HEK293 (cell line): ENCODE data around the gene KIAA1671.

Source experiments
- CTCF ChIA-PET: fragments of 350-600 bp; formaldehyde crosslinking; extraction: SDS; loops from one replicate; lab custom pipeline; 2021; ENCODE audit warnings: antibody characterized with exemption; lab: Yijun Ruan, JAX
- POLR2A ChIA-PET: fragments of 300-600 bp; formaldehyde crosslinking; extraction: SDS; loops from one replicate; lab custom pipeline; 2020; ENCODE audit warnings: antibody characterized with exemption, inconsistent platforms; lab: Yijun Ruan, JAX
- H3K27ac ChIP-seq: fragments of 200-500 bp; sonication (Bioruptor generic); 2 replicates; pipeline ENCODE4 v1.5.1; 2014; ENCODE audit warnings: low read depth, low read length, control low read depth, inconsistent platforms; ENCODE audit errors: extremely low read depth
- H3K36me3 ChIP-seq, 2 experiments: fragments of 200-500 bp in 1 of 2; sonication (Bioruptor generic) in 1 of 2; 1 replicate in 1 of 2; 2 replicates in 1 of 2; pipeline ENCODE4 v1.5.1; 2014 to 2017; ENCODE audit warnings: inconsistent platforms in 2 of 2, low read length in 2 of 2; ENCODE audit not compliant: control insufficient read depth in 2 of 2, insufficient read depth in 1 of 2
- H3K4me1 ChIP-seq: fragments of 200-500 bp; sonication (Bioruptor generic); 2 replicates; pipeline ENCODE4 v1.5.1; 2014; ENCODE audit warnings: mild to moderate bottlenecking, low read length, inconsistent platforms; ENCODE audit not compliant: control insufficient read depth, insufficient read depth
- H3K4me3 ChIP-seq: 2 replicates; pipeline ENCODE4 v1.5.1; 2011; ENCODE audit warnings: low read depth, mild to moderate bottlenecking, control low read depth, low read length, moderate library complexity
- H3K9me3 ChIP-seq: fragments of 200-500 bp; sonication (Bioruptor generic); 2 replicates; pipeline ENCODE4 v1.5.1; 2014; ENCODE audit warnings: low read depth, low read length, inconsistent platforms; ENCODE audit not compliant: control insufficient read depth, insufficient read depth
- BCL11A ChIP-seq: fragments of 450-650 bp; formaldehyde crosslinking; IDR thresholded peaks from 2 replicates; pipeline ENCODE4 v1.5.1; 2016; ENCODE audit warnings: low read depth, missing biosample characterization, missing genetic modification characterization
- GLIS1 ChIP-seq: fragments of 450-650 bp; formaldehyde crosslinking; IDR thresholded peaks from 2 replicates; pipeline ENCODE4 v1.5.1; 2016; ENCODE audit warnings: missing biosample characterization, missing genetic modification characterization
- HOXC10 ChIP-seq: sonication (generic); formaldehyde crosslinking; IDR thresholded peaks from 2 replicates; pipeline ENCODE4 v1.8.1; 2023; ENCODE audit warnings: mild to moderate bottlenecking, missing genetic modification reagents
- SP2 ChIP-seq: fragments of 450-650 bp; formaldehyde crosslinking; IDR thresholded peaks from 2 replicates; pipeline ENCODE4 v1.5.1; 2016; ENCODE audit warnings: missing biosample characterization, missing genetic modification characterization
- WT1 ChIP-seq: fragments of 450-650 bp; formaldehyde crosslinking; IDR thresholded peaks from 2 replicates; pipeline ENCODE4 v1.5.1; 2016; ENCODE audit warnings: missing biosample characterization, missing genetic modification characterization
- ZBTB20 ChIP-seq: fragments of 450-650 bp; formaldehyde crosslinking; IDR thresholded peaks from 2 replicates; pipeline ENCODE4 v1.5.1; 2016; ENCODE audit warnings: missing biosample characterization, missing genetic modification characterization
- ZBTB48 ChIP-seq: fragments of 450-650 bp; formaldehyde crosslinking; IDR thresholded peaks from 2 replicates; pipeline ENCODE4 v1.5.1; 2016; ENCODE audit warnings: missing biosample characterization, missing genetic modification characterization
- ZIC2 ChIP-seq: fragments of 450-650 bp; formaldehyde crosslinking; IDR thresholded peaks from 2 replicates; pipeline ENCODE4 v1.5.1; 2016; ENCODE audit warnings: missing biosample characterization, missing genetic modification characterization
- ZNF121 ChIP-seq: fragments of 450-650 bp; formaldehyde crosslinking; IDR thresholded peaks from 2 replicates; pipeline ENCODE4 v1.5.1; 2016; ENCODE audit warnings: missing biosample characterization, missing genetic modification characterization
- ZNF140 ChIP-seq: fragments of 450-650 bp; formaldehyde crosslinking; IDR thresholded peaks from 2 replicates; pipeline ENCODE4 v1.5.1; 2016; ENCODE audit warnings: missing biosample characterization, missing genetic modification characterization
- ZNF16 ChIP-seq: fragments of 450-650 bp; formaldehyde crosslinking; IDR thresholded peaks from 2 replicates; pipeline ENCODE4 v1.5.1; 2016; ENCODE audit warnings: low read depth, missing biosample characterization, missing genetic modification characterization
- ZNF175 ChIP-seq: fragments of 450-650 bp; formaldehyde crosslinking; IDR thresholded peaks from 2 replicates; pipeline ENCODE4 v1.5.1; 2016; ENCODE audit warnings: missing biosample characterization, missing genetic modification characterization
- ZNF2 ChIP-seq: fragments of 450-650 bp; formaldehyde crosslinking; IDR thresholded peaks from 2 replicates; pipeline ENCODE4 v1.5.1; 2016; ENCODE audit warnings: missing biosample characterization, missing genetic modification characterization
- ZNF248 ChIP-seq: fragments of 450-650 bp; formaldehyde crosslinking; IDR thresholded peaks from 2 replicates; pipeline ENCODE4 v1.5.1; 2017; ENCODE audit warnings: missing biosample characterization, missing genetic modification characterization
- ZNF26 ChIP-seq: fragments of 450-650 bp; formaldehyde crosslinking; IDR thresholded peaks from 2 replicates; pipeline ENCODE4 v1.5.1; 2016; ENCODE audit warnings: missing biosample characterization, missing genetic modification characterization
- ZNF302 ChIP-seq: fragments of 450-650 bp; formaldehyde crosslinking; IDR thresholded peaks from 2 replicates; pipeline ENCODE4 v1.5.1; 2016; ENCODE audit warnings: missing biosample characterization, missing genetic modification characterization, low read depth
- ZNF341 ChIP-seq: fragments of 450-650 bp; formaldehyde crosslinking; IDR thresholded peaks from 2 replicates; pipeline ENCODE4; 2016; ENCODE audit warnings: low read depth, missing biosample characterization, missing genetic modification characterization
- ZNF366 ChIP-seq: fragments of 450-650 bp; formaldehyde crosslinking; conservative IDR thresholded peaks from 2 replicates; pipeline ENCODE4 v1.5.1; 2016; ENCODE audit warnings: missing biosample characterization, missing genetic modification characterization
- ZNF514 ChIP-seq: fragments of 450-650 bp; formaldehyde crosslinking; IDR thresholded peaks from 2 replicates; pipeline ENCODE4 v1.5.1; 2016; ENCODE audit warnings: missing biosample characterization, missing genetic modification characterization
- ZNF585B ChIP-seq: fragments of 450-650 bp; formaldehyde crosslinking; IDR thresholded peaks from 2 replicates; pipeline ENCODE4 v1.5.1; 2016; ENCODE audit warnings: missing biosample characterization, missing genetic modification characterization
- ZNF664 ChIP-seq: fragments of 450-650 bp; formaldehyde crosslinking; IDR thresholded peaks from 2 replicates; pipeline ENCODE4 v1.5.1; 2016; ENCODE audit warnings: missing biosample characterization, missing genetic modification characterization
- ZXDB ChIP-seq: fragments of 450-650 bp; formaldehyde crosslinking; IDR thresholded peaks from 2 replicates; pipeline ENCODE4 v1.5.1; 2016; ENCODE audit warnings: missing biosample characterization, missing genetic modification characterization
- TF ChIP-seq, protein P1 (sequence below): fragments of 450-650 bp; formaldehyde crosslinking; IDR thresholded peaks from 2 replicates; pipeline ENCODE4 v1.5.1; 2017; ENCODE audit warnings: missing biosample characterization, missing genetic modification characterization
- TF ChIP-seq, protein P2 (sequence below): fragments of 450-650 bp; formaldehyde crosslinking; IDR thresholded peaks from 2 replicates; pipeline ENCODE4 v1.5.1; 2016; ENCODE audit warnings: missing biosample characterization, missing genetic modification characterization

Gene KIAA1671

DNA sequence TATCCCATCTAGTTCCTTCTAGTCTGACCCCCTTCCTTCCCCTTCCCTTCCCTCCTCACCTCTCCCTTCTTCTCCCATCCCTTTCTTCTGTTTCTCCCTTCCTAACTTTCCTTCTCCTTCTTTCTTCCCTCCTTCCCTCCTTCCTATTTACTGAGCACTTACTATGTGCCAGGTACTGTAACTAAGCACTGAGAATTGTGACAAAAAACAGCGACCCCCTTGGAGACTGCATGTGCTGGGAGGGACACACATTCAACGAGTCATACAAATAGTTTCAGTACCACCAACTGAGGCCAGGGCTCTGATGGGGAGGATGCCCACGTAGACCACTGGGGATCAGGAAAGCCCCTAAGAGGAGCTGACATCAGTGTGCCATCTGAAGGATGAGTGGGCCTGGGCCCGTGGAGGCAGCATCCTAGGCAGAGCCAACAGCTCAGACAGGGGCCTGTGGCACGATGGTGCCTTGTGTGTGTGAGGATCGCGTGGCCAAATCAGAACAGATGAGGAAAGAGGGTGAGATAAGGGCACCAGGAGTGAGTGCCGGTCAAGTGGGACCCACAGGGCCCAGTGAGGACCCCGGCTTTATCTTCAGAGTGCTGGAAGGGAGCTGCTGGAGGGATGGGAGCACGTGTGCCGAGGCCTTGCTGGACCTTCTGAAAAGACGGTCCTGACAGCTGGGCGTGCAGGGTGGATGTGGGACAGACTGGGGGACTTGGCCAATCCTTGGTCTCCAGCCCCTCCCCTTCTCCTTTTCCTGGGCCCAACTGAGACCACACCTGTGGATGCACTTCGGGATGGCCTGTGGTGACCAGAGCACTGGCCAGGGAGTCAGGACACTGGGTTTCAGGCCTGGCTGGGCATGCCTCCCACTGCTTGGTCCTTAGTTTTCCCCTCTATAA, 208.8 kb downstream of the KIAA1671 start:
- POLR2A ChIA-PET, result interaction anchor here (0.6 kb wide), 1 partner anchor 16 kb away, joined by 3 read pairs; no protein-coding TSS in a partner anchor
- Histone ChIP-seq H3K4me3 (no peak overlapping the region), H3K36me3 (no peaks in the 10 kb centered on the region), H3K27ac (no peak overlapping the region), H3K4me1 (0 out of 2 replicates have a peak, but pooled peaks cover 4% of the 10 kb centered on the region), H3K9me3 (no peaks in the 10 kb centered on the region)
- TF ChIP-seq ZNF341 (tag by site-specific recombination) (no peak), ZNF140 (tag by site-specific recombination) (no peak), ZBTB48 (tag by site-specific recombination) (no peak), ZNF121 (tag by site-specific recombination) (no peak), GLIS1 (tag by site-specific recombination) (peak; percentile 75), ZNF514 (tag by site-specific recombination) (no peak), ZNF585B (tag by site-specific recombination) (no peak), ZNF366 (peak; percentile 29; the same call in 1 of the 2 replicates), WT1 (tag by site-specific recombination) (no peak), ZNF302 (no peak), ZIC2 (peak; percentile 50), ZNF664 (tag by site-specific recombination) (peak; percentile 92), BCL11A (tag by site-specific recombination) (no peak), ZNF248 (tag by site-specific recombination) (no peak), SP2 (tag by site-specific recombination) (no peak), ZNF16 (tag by site-specific recombination) (no peak), HOXC10 (CRISPR knock-in tag) (no peak)
- TF ChIP-seq, protein P1, sequence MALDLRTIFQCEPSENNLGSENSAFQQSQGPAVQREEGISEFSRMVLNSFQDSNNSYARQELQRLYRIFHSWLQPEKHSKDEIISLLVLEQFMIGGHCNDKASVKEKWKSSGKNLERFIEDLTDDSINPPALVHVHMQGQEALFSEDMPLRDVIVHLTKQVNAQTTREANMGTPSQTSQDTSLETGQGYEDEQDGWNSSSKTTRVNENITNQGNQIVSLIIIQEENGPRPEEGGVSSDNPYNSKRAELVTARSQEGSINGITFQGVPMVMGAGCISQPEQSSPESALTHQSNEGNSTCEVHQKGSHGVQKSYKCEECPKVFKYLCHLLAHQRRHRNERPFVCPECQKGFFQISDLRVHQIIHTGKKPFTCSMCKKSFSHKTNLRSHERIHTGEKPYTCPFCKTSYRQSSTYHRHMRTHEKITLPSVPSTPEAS (tag by site-specific recombination), result no peak
- CTCF ChIA-PET, result interaction anchor here (0.6 to 0.7 kb wide), 2 partner anchors 11 to 19 kb away, joined by 3 to 6 read pairs; no protein-coding TSS in a partner anchor

DNA sequence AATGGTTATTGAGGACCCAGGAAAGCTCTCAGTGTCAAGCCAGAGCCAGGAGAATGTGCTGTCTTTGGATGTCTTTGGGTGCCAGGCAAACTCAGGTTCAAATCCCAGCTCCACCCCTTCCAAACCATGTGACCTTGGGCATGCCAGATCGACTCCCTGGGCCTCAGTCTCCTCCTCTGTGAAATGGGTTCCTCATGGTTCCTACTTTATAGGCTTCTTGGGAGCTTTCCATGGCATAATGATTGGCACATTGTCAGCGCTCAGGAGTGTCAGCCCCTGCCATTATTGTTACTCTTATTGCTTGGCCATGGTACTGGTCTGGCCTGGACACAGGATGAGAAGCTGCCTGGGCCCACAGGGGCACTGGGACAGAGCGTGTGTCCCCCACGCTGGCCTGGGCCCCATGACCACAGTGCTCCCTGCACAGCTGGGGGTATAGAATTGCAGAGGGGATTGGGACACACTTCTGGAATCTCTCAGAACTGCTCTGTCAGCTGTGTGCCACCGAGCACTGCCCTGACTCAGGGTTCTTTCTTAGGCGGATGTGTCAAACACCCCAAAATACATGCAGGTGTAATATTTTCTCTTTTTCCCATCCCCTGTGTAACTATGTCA, 209.5 kb downstream of the KIAA1671 start:
- Histone ChIP-seq H3K4me3 (no peak overlapping the region), H3K36me3 (no peaks in the 10 kb centered on the region), H3K27ac (no peak overlapping the region), H3K4me1 (0 out of 2 replicates have a peak, but pooled peaks cover 4% of the 10 kb centered on the region), H3K9me3 (no peaks in the 10 kb centered on the region)
- POLR2A ChIA-PET, result interaction anchor here (0.6 kb wide), 1 partner anchor 17 kb away, joined by 3 read pairs; no protein-coding TSS in a partner anchor
- CTCF ChIA-PET, result interaction anchor here (0.6 kb wide), 1 partner anchor 18 kb away, joined by 3 read pairs; no protein-coding TSS in a partner anchor
- TF ChIP-seq GLIS1 (tag by site-specific recombination) (peak; percentile 31; the same call in 1 of the 2 replicates), ZXDB (tag by site-specific recombination) (no peak), ZBTB20 (no peak)

GRCh38 chr22:25162561-25162960, 210.0 kb downstream of the KIAA1671 start:
- H3K4me1 ChIP-seq, result 0 out of 2 replicates have a peak, but pooled peaks cover 4% of the 10 kb centered on the region
- H3K36me3 ChIP-seq, result no peaks in the 10 kb centered on the region
- H3K27ac ChIP-seq, result no peak overlapping the region
- CTCF ChIA-PET, result no interaction called here
- POLR2A ChIA-PET, result no interaction called here
- H3K4me3 ChIP-seq, result no peak overlapping the region
- H3K9me3 ChIP-seq, result no peaks in the 10 kb centered on the region
- TF ChIP-seq, protein P2, sequence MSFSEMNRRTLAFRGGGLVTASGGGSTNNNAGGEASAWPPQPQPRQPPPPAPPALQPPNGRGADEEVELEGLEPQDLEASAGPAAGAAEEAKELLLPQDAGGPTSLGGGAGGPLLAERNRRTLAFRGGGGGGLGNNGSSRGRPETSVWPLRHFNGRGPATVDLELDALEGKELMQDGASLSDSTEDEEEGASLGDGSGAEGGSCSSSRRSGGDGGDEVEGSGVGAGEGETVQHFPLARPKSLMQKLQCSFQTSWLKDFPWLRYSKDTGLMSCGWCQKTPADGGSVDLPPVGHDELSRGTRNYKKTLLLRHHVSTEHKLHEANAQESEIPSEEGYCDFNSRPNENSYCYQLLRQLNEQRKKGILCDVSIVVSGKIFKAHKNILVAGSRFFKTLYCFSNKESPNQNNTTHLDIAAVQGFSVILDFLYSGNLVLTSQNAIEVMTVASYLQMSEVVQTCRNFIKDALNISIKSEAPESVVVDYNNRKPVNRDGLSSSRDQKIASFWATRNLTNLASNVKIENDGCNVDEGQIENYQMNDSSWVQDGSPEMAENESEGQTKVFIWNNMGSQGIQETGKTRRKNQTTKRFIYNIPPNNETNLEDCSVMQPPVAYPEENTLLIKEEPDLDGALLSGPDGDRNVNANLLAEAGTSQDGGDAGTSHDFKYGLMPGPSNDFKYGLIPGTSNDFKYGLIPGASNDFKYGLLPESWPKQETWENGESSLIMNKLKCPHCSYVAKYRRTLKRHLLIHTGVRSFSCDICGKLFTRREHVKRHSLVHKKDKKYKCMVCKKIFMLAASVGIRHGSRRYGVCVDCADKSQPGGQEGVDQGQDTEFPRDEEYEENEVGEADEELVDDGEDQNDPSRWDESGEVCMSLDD (tag by site-specific recombination), result no peak
- TF ChIP-seq ZNF175 (tag by site-specific recombination), result no peak
- no peak for TF ChIP-seq ZNF26 (tag by site-specific recombination)
- TF ChIP-seq ZNF2, result no peak
